Peyer's patch (tissue), 4 donors: ENCODE measurements around the gene CHST11. TPM values are rescaled to one million over a fixed set of nuclear protein-coding genes. Genes with fewer than 3 reads are reported as not detected.

Source experiments
- DNase-seq, 3 donors: peaks; one replicate each; pipeline ENCODE4 v3.0.0-alpha.2; 2017 to 2019
- H3K27ac ChIP-seq, 4 donors: fragments of 200-600 bp; sonication (generic); one replicate each; pipeline ENCODE4 v1.5.1; 2016 to 2019
- H3K27me3 ChIP-seq, 2 donors: fragments of 200-600 bp; sonication (generic); one replicate each; pipeline ENCODE4 v1.5.1; 2019
- H3K36me3 ChIP-seq, 3 donors: fragments of 200-600 bp; sonication (generic); one replicate each; pipeline ENCODE4 v1.5.1; 2016 to 2019
- H3K4me1 ChIP-seq, 4 donors: fragments of 200-600 bp; sonication (generic); one replicate each; pipeline ENCODE4 v1.5.1; 2016 to 2019
- H3K4me3 ChIP-seq, 4 donors: fragments of 200-600 bp; sonication (generic); 1 replicate in 3 of 4; 2 replicates in 1 of 4; pipeline ENCODE4 v1.5.1; 2016 to 2019; ENCODE audit warnings: mild to moderate bottlenecking in 1 of 4
- H3K9me3 ChIP-seq, 4 donors: fragments of 200-600 bp; sonication (generic); one replicate each; pipeline ENCODE4 v1.5.1; 2016 to 2019; ENCODE audit warnings: mild to moderate bottlenecking in 1 of 4
- POLR2A ChIP-seq, 2 donors: fragments of 450-650 bp; IDR thresholded peaks; one replicate each; pipeline ENCODE4 v1.5.1; 2017; ENCODE audit warnings: antibody characterized with exemption in 2 of 2, mild to moderate bottlenecking in 2 of 2, moderate library complexity in 2 of 2
- total RNA-seq, 4 donors: library from RNA; depleted of rRNA; stranded (reverse); fragments of >200 nt; gene quantifications; one replicate each; pipeline ENCODE4 v1.1.0, GENCODE V29; 2016
- TF ChIP-seq, protein P1 (sequence below), 6 experiments: fragments of 450-650 bp in 4 of 6; fragments of 200-600 bp in 2 of 6; sonication (generic) in 1 of 6; IDR thresholded peaks; one replicate each; pipeline ENCODE4 v1.5.1; 2017 to 2019; ENCODE audit warnings: antibody characterized with exemption in 6 of 6, mild to moderate bottlenecking in 3 of 6, moderate library complexity in 1 of 6

CHST11 gene
- total RNA-seq, 4 donors from 2014 or later: 9.9 to 119 (median 15.6) TPM

DNA sequence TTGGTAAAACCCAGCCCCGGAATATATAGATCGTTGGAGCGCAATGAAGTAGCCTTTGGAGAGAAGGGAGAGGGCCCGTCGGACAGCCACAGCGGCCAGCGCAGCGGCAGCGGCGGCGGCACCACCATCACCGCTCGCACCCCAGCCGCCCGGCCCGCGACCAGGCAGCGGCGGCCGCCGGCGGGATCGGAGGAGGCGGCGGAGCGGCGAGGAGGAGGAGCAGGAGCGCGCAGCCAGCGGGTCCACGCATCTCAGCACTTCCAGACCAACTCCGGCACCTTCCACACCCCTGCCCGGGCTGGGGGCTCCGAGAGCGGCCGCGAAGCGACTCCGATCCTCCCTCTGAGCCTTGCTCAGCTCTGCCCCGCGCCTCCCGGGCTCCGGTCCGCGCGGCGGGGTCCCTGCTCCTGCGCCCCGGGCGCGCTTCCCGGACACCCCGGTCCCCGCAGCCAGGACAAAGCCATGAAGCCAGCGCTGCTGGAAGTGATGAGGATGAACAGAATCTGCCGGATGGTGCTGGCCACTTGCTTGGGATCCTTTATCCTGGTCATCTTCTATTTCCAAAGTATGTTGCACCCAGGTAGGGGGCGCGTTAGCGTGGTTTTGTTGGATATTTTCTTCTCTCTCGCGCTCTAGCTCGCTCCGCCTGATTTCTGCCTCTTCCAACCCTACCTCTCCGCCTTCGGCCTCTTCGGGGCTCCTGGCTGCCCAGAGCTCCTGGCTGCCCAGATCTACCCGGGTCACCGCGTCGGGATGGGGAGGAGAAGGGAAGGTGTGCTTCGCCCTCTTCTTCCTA lies 400 bp downstream of the CHST11 start:
- Histone ChIP-seq H3K4me1 (peaks cover 0 to 17% (median 0%) of the 10 kb centered on the region in 4 donors), H3K27ac (peak overlapping the region; percentile 79 to 97 (median 84)), H3K36me3 (no peaks in the 10 kb centered on the region), H3K4me3 (peak overlapping the region; percentile 66 to 99 (median 73)), H3K27me3 (no peaks in the 10 kb centered on the region), H3K9me3 (no peaks in the 10 kb centered on the region)
- TF ChIP-seq POLR2A (IDR thresholded peaks at IDR 0.05): peak in 1 of 2 donors; percentile 26
- TF ChIP-seq, protein P1, sequence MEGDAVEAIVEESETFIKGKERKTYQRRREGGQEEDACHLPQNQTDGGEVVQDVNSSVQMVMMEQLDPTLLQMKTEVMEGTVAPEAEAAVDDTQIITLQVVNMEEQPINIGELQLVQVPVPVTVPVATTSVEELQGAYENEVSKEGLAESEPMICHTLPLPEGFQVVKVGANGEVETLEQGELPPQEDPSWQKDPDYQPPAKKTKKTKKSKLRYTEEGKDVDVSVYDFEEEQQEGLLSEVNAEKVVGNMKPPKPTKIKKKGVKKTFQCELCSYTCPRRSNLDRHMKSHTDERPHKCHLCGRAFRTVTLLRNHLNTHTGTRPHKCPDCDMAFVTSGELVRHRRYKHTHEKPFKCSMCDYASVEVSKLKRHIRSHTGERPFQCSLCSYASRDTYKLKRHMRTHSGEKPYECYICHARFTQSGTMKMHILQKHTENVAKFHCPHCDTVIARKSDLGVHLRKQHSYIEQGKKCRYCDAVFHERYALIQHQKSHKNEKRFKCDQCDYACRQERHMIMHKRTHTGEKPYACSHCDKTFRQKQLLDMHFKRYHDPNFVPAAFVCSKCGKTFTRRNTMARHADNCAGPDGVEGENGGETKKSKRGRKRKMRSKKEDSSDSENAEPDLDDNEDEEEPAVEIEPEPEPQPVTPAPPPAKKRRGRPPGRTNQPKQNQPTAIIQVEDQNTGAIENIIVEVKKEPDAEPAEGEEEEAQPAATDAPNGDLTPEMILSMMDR (IDR thresholded peaks at IDR 0.05): peak in 5 of 6 experiments; percentile 19 to 43 (median 21)
- DNase-seq: peak; percentile 60 to 89 (median 82)

DNA sequence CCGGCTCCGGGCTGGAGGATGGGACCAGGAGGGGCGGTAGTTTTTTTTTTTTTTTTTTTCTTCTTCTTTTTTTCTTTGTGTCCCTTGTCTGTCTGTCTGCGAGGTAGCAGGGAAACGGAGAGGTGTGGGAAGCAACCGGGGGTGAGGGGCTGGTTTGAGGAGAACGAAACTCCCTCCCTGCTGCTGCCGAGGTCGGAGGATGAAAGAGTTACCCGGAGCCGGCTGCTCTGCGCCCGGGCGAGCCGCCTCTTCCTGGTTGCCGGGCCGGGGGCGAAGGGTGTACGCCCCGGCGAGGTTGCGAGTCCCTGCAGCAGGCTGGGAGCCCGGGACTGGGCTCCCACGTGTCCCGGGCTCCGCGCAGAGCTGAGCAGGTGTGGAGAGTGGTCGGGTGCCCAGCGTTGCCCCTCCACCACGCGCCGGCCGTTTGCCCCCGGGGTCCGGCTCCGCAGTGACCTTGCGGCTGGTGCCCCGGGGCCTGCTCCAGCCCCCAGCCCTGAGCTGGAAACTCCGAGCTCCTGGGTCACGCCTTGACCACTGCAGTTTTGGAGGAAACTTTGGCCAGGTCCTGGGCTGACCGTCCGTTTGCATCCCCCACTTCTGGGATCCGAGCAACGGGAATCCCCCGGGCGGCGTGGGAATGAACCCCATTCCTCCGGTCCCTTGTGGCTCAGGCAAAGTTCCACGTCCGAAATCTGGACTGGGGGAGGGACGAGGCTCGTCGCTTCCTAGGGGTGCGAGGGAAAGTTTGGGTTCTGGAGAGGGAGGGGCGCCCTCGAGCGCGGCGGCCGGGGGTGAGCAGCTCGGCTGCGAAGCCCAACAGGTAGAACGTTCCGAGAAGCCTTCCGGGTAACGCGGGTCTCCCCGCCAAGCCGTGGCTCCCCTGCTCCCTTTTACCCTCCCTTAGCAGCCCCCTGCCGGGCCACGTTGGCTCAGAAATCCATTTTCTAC lies 1.3 kb downstream of the CHST11 start:
- Histone ChIP-seq H3K36me3 (no peaks in the 10 kb centered on the region), H3K9me3 (no peaks in the 10 kb centered on the region), H3K27ac (peak overlapping the region; percentile 79 to 97 (median 84)), H3K4me3 (peak overlapping the region; percentile 66 to 99 (median 73)), H3K27me3 (no peaks in the 10 kb centered on the region), H3K4me1 (peaks cover 0 to 17% (median 2%) of the 10 kb centered on the region in 4 donors)
- DNase-seq: peak; percentile 50 to 74 (median 54)
- TF ChIP-seq POLR2A (IDR thresholded peaks at IDR 0.05): no peak

DNA sequence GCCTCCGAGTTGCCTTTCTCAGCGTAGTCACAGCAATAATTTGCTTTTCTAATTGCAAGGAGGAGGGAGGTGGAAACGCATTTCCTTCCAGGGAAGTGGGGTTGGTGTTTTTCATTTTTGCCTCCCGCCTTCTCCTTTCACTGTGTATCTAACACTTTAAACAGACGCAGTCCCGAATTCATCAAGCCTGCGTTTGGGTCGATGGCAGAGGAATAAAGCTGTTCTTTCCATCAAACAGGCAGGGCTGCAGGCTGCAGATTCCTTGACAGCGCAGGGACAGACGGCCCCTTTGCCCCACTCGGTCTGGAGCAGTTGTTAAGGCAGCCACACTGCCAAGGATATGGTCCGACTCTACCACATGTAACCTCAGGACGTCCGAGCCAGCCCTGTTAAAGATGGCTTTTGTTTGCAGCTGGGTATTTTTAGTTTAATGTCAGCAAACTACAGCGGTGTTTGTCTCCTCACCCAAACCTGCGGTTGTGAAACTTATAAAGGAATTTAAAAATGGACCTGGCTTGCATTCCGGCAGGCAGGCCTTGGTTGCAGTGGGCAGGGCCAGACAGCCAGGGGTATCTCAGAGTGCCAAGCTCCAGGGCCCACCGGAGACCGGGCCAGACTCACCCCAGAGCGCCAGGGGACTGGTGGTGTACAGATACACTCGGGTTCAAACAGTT lies 2.1 kb downstream of the CHST11 start:
- DNase-seq: peak; percentile 52 to 63 (median 54)
- peak overlapping the region; percentile 66 to 99 (median 73) for H3K4me3 ChIP-seq
- no peaks in the 10 kb centered on the region for H3K9me3 ChIP-seq
- no peaks in the 10 kb centered on the region for H3K36me3 ChIP-seq
- H3K27me3 ChIP-seq: no peaks in the 10 kb centered on the region
- H3K27ac ChIP-seq: peak overlapping the region; percentile 79 to 97 (median 82)
- peaks cover 0 to 20% (median 4%) of the 10 kb centered on the region in 4 donors for H3K4me1 ChIP-seq
- no peak for TF ChIP-seq POLR2A (IDR thresholded peaks at IDR 0.05)
- TF ChIP-seq, protein P1 (IDR thresholded peaks at IDR 0.05): no peak

DNA sequence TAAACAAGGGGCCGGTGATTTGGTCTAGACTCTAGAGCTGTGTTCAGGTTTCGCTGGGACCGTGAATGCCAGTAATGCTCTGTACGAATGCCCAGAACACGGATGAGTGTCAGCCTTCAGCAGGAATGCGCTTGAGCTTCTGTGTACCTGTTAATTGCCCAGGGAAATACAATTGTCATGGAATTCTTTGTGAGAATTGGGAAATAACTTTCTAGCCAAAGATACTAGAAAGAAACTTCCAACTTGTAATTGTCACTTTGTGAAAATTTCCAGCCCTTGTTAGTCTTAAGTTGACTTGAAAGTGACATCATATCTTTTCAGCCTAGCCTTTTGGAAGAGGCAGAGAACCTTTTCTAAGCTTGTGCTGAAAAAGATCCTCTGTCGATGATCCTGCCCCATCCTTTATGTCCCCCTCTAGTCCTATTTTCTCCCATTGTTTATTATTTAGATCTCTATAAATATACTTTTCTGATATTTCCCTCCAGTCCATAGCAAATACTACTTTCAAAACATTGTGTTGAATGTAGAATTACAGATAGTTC lies 2.7 kb downstream of the CHST11 start:
- H3K4me3 ChIP-seq: peak overlapping the region; percentile 66 to 99 (median 73)
- peak overlapping the region; percentile 79 to 97 (median 82) for H3K27ac ChIP-seq
- peaks cover 0 to 26% (median 7%) of the 10 kb centered on the region in 4 donors for H3K4me1 ChIP-seq
- no peaks in the 10 kb centered on the region for H3K9me3 ChIP-seq
- TF ChIP-seq POLR2A (IDR thresholded peaks at IDR 0.05): no peak
- TF ChIP-seq, protein P1 (IDR thresholded peaks at IDR 0.05): no peak
- H3K36me3 ChIP-seq: no peaks in the 10 kb centered on the region
- no peaks in the 10 kb centered on the region for H3K27me3 ChIP-seq
- no peak for DNase-seq

DNA sequence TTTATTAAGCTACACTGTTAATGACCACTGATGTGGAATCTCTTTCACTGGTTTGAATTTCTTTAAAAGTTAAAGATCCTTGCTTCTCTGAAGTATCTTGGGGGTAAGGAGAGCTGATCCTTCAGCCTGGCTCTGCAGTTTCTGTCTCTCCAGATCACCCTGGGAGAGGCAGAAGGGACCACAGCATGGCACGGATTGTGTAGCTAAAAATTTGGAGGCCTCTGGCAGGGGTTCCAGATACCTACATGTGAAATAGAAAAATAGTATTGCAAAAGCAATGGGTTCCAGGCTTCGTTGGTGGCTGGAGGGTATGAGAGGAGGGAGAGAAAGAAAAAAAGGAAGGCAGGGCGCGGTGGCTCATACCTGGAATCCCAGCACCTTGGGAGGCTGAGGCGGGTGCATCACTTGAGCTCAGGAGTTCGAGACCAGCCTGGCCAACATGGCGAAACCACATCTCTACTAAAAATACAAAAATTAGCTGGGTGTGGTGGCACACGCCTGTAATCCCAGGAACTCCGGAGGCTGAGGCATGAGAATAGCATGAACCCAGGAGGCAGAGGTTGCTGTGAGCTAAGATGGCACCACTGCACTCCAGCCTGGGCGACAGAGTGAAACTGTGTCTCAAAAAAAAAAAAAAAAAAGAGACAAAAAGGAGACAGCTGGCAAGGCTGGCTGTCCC lies 3.4 kb downstream of the CHST11 start:
- peaks cover 0 to 30% (median 10%) of the 10 kb centered on the region in 4 donors for H3K4me1 ChIP-seq
- H3K27ac ChIP-seq: peak overlapping the region; percentile 48 to 97 (median 80)

More for the DNA sequence above, 3.4 kb downstream of the CHST11 start:
- no peak for DNase-seq
- Histone ChIP-seq H3K4me3 (peak overlapping the region in 3 of 4 donors; percentile 17 to 99 (median 71)), H3K36me3 (no peaks in the 10 kb centered on the region), H3K27me3 (no peaks in the 10 kb centered on the region), H3K9me3 (no peaks in the 10 kb centered on the region)
- TF ChIP-seq POLR2A (IDR thresholded peaks at IDR 0.05): no peak
- TF ChIP-seq, protein P1 (IDR thresholded peaks at IDR 0.05): no peak
